ENCODE measurements around the gene EHBP1.

DNA sequence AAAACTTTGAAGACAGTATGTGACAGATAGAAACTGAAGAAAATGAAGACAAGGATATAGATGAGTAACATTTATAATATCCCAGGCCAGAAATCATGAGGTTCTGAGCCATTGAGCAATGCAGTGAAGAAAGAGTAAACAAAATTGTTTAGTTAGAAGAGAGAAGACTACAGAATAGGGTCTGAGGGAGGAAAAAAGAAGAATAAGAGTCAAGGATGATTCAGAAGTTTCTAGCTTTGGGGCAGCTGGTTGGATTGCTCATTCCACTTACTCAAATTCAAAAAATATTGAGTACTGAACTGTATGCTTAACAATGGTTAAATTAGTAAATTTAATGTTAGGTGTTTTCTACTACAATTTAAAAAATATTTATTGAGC, 190.1 kb downstream of the EHBP1 start:
- TF ChIP-seq, protein P1, sequence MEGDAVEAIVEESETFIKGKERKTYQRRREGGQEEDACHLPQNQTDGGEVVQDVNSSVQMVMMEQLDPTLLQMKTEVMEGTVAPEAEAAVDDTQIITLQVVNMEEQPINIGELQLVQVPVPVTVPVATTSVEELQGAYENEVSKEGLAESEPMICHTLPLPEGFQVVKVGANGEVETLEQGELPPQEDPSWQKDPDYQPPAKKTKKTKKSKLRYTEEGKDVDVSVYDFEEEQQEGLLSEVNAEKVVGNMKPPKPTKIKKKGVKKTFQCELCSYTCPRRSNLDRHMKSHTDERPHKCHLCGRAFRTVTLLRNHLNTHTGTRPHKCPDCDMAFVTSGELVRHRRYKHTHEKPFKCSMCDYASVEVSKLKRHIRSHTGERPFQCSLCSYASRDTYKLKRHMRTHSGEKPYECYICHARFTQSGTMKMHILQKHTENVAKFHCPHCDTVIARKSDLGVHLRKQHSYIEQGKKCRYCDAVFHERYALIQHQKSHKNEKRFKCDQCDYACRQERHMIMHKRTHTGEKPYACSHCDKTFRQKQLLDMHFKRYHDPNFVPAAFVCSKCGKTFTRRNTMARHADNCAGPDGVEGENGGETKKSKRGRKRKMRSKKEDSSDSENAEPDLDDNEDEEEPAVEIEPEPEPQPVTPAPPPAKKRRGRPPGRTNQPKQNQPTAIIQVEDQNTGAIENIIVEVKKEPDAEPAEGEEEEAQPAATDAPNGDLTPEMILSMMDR (IDR thresholded peaks at IDR 0.05): no peak
- no peak for TF ChIP-seq POLR2A (IDR thresholded peaks at IDR 0.05)
